ENCODE data around the gene FARSB. TPM values are rescaled to one million over a fixed set of nuclear protein-coding genes. Genes with fewer than 3 reads are reported as not detected.

The FARSB gene
- total RNA-seq, 1 experiment from 2014 or later, result 50.7 TPM

DNA sequence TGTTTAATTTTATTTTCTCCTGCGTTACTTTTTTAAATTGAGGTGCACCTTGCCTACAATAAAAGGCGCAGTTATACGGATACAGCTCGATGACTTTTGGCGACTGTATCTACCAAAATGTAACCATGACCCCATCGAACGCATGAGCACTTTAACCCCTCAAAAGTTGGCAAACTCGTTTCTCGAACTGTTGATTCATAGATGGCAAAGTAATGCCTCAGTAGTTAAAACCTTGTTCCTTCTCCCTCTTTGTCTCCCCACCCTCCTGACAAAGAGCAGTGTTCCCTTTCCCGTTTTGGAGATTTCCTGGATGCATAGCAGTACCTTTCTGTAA, 16.1 kb upstream of the FARSB start:
- no peak overlapping the region for H2AFZ ChIP-seq (ENCODE audit: low read depth, low read length, poor library complexity, severe bottlenecking)
- POLR2A ChIA-PET, result no interaction called here
- RAD21 ChIA-PET (ENCODE audit: low non-redundant PET in 1 of 2, low total read pairs in 2 of 2, uncharacterized antibody in 2 of 2, unreplicated experiment in 2 of 2), result no interaction called here
- H4K20me1 ChIP-seq (ENCODE audit: insufficient read depth), result no peaks in the 10 kb centered on the region
- no peaks in the 10 kb centered on the region for H3K9me3 ChIP-seq (ENCODE audit: control insufficient read depth in 1 of 2, insufficient read depth in 1 of 2, low read depth in 1 of 2, low read length in 2 of 2)
- CTCF ChIA-PET, result no interaction called here
- no peaks in the 10 kb centered on the region for H3K9me2 ChIP-seq (ENCODE audit: insufficient read depth)
- H3K79me2 ChIP-seq (ENCODE audit: insufficient read depth, low read length), result no peaks in the 10 kb centered on the region
- BruUV-seq (replicated peaks), result no TSS peak
- DNase-seq (ENCODE audit: low read depth, low spot score) (no peak), ATAC-seq (no peak)
- H3K27ac ChIP-seq (ENCODE audit: low read depth, low read length), result no peak overlapping the region
- no peak overlapping the region for H3K4me2 ChIP-seq (ENCODE audit: low read length)
- TF ChIP-seq ZNF274 (IDR thresholded peaks at IDR 0.05; ENCODE audit: low read depth, low read length) (no peak), EZH2phosphoT487 (IDR thresholded peaks at IDR 0.05; ENCODE audit: borderline replicate concordance) (no peak), ELF1 (IDR thresholded peaks at IDR 0.05; ENCODE audit: borderline replicate concordance, low read depth) (no peak), RAD21 (IDR thresholded peaks at IDR 0.05; ENCODE audit: low read depth) (no peak), EZH2 (IDR thresholded peaks at IDR 0.05) (no peak), SRF (IDR thresholded peaks at IDR 0.05; ENCODE audit: low read depth) (no peak), ZFX (IDR thresholded peaks at IDR 0.05) (no peak), TCF7L2 (IDR thresholded peaks at IDR 0.05; ENCODE audit: borderline replicate concordance, extremely low read depth, insufficient read depth, insufficient read length) (no peak)
- TF ChIP-seq, protein P1, sequence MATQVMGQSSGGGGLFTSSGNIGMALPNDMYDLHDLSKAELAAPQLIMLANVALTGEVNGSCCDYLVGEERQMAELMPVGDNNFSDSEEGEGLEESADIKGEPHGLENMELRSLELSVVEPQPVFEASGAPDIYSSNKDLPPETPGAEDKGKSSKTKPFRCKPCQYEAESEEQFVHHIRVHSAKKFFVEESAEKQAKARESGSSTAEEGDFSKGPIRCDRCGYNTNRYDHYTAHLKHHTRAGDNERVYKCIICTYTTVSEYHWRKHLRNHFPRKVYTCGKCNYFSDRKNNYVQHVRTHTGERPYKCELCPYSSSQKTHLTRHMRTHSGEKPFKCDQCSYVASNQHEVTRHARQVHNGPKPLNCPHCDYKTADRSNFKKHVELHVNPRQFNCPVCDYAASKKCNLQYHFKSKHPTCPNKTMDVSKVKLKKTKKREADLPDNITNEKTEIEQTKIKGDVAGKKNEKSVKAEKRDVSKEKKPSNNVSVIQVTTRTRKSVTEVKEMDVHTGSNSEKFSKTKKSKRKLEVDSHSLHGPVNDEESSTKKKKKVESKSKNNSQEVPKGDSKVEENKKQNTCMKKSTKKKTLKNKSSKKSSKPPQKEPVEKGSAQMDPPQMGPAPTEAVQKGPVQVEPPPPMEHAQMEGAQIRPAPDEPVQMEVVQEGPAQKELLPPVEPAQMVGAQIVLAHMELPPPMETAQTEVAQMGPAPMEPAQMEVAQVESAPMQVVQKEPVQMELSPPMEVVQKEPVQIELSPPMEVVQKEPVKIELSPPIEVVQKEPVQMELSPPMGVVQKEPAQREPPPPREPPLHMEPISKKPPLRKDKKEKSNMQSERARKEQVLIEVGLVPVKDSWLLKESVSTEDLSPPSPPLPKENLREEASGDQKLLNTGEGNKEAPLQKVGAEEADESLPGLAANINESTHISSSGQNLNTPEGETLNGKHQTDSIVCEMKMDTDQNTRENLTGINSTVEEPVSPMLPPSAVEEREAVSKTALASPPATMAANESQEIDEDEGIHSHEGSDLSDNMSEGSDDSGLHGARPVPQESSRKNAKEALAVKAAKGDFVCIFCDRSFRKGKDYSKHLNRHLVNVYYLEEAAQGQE (IDR thresholded peaks at IDR 0.05; ENCODE audit: low read depth), result no peak
- H3K4me3 ChIP-seq (replicated peaks in 1 of 2; ENCODE audit: low read depth in 1 of 2, low read length in 2 of 2), result no peak overlapping the region
- H3K36me3 ChIP-seq (ENCODE audit: control insufficient read depth in 1 of 2, insufficient read depth in 2 of 2, low read length in 2 of 2), result no peaks in the 10 kb centered on the region
- no peaks in the 10 kb centered on the region for H3K27me3 ChIP-seq (ENCODE audit: insufficient read depth, low read length)
- intact Hi-C loops (cut with micrococcal nuclease), result no loop called here
- H3K4me1 ChIP-seq (ENCODE audit: control insufficient read depth in 1 of 2, insufficient read depth in 2 of 2, low read length in 2 of 2), result no peaks in the 10 kb centered on the region
- no peak overlapping the region for H3K9ac ChIP-seq (ENCODE audit: low read length)
